Measurements from ENCODE around the gene CPA2.
"Not testable (repeated sequence)": the region's sequence is repeated elsewhere in the genome, so short reads cannot be mapped to it uniquely, and the experiment has no call there.

The CPA2 gene

DNA sequence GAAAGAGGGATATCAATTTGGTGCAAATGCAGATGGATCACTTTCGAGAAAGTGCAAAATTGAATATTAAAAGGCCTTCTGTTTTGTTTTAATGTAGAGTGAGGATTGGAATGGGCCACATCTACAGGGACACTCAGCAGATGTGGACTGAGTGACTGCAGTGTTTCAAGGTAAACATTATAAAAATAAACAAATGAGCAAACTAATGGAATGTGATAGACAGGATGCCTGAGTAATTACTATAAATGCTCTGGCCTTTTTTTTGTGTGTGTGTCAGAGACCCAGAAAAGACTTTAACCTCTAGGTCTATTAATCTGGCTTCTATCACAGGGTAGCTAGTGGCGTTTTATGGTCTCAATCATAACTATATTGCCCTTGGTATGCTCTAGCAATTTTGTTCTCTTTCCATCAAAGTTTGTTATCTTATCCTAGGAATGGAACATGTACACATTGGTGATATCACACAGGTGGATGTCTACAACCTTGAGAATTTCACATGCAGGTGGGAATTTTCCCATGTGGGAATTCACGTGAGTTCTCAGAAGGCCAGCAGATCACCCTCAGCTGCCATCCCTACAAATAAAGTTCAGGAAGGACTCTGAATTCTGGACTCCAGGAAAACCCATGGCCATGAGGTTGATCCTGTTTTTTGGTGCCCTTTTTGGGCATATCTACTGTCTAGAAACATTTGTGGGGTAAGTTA lies at the start of gene CPA2:
Gene CPA2, plus strand, starts transcription at position 606 of the 703 bp plus-strand sequence. Its CDS starts 19 bp downstream, at position 625.
- no peak for DNase-seq

DNA sequence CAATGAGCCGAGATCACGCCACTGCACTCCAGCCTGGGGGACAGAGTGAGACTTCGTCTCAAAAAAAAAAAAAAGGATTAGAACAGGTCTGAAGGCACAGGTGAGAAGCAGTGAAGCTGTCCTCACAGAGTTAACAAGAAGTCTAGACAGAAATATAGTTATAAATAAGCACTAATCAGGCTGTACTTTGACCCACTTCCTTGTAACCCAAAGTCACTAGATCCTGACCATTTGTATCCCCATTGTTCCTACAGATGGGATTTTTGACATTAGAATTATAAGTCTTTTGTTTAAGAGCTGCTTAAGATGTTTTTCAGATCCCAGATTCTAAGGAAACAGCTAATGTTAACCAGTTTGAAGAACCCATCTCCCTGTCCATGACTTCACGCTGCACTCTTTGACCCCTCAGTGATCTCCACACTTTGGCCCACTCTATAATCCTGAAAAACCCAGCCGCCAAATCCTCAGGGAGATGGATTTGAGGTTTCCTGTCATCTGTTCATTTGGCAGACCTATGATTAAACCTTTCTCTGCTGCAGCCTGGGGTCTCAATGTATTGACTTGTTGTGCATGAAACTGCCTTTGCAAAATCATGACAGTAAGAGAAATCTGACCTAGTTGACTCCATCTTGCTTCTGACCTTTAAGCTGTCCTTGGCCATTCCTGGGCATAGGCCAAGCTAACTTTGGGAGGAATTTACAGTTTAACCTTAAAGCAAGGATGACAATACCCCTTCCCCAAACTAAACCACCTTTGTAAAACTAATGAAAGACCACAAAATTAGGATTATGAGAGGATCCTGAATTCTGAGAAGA lies 47.6 kb upstream of the CPA2 start:
- DNase-seq, result no peak

DNA sequence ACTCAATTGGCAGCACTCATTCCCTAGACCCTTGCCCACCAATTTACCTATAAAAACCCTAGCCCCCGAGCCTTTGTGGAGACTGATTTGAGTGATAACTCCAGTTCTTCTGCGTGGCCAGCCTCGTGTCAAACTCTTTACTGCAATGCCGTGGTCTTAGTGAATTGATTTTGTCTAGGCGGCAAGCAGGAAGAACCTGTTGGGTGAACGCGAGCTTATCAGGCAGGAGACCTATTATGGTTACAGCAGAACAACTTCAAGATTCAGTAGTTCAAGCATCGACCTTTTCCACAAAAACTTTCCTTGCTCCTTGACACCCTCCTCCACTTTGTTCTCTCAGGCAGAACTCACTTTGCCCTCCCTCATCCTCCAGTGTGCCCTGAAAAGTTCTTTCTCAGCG lies 46.8 kb upstream of the CPA2 start:
- DNase-seq, result no peak

DNA sequence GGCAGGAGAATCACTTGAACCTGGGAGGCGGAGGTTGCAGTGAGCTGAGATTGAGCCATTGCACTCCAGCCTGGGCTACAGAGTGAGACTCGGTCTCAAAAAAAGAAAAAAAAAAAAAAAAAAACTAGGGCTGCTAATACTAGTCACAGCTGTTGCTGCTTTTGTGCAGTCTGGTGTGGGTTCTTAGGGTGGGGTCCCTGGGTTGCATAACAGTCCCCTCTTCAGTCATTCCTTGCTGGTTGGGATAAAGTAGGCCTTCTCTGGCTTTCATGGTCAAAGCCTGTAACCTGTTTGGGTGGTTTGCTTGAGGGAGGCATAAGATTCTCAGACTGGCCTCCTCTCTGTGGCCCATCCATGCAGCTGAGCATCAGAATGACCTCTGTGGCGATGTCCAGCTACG lies 44.9 kb upstream of the CPA2 start:
- DNase-seq, result no peak

DNA sequence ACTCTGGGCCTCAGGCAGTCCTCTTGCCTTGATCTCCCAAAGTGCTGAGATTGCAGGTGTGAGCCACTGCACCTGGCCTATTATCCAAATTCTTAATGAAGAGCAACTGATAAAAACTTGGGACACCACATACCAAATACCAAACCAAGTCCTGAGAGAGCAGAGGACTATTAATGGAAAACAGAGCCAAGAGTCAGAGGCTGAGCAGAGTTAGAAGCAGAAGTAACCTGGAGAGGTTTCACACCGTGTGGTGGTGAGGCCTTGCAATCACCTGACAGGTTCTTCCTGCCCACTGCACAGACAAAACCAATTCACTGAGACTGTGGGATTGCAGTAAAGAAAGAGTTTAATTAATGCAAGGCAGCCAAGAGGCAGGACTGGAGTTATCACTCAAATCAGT lies 43.0 kb upstream of the CPA2 start:
- DNase-seq, result no peak

DNA sequence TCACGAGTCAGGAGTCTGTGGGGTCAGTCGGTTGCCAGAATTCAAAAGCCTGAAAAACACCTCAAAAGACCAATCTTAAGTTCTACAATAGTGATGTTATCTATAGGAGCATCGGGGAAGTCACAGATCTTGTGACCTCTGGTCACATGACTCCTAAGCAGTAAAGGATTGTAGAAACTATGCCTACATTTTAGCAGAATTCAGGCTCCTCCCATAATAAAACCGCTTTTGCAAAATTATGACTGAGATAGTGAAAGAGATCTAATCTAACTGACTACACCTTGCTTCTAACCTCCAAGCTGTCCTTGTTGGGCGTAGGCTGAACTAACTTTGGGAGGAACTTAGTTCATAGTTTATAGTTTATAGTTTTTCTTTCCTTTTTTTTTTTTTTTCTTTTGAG lies 42.5 kb upstream of the CPA2 start:
- DNase-seq, result no peak

DNA sequence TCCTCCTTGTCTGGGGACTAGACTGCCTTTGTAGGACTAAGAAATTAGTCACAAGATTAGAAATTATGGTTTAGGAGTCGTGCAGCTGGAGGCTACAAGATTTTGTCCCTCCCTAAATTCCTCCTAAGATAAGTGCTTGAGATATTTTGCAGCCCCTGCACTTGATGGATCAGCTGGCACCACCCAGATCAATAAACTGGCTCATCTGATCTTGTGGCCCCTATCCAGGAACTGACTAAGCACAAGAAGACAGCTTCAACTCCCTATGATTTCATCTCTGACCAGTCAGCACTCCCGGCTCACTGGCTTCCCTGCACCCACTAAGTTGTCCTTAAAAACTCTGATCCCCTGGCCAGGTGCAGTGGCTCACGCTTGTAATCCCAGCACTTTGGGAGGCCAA lies 41.7 kb upstream of the CPA2 start:
- not testable (repeated sequence) for DNase-seq

DNA sequence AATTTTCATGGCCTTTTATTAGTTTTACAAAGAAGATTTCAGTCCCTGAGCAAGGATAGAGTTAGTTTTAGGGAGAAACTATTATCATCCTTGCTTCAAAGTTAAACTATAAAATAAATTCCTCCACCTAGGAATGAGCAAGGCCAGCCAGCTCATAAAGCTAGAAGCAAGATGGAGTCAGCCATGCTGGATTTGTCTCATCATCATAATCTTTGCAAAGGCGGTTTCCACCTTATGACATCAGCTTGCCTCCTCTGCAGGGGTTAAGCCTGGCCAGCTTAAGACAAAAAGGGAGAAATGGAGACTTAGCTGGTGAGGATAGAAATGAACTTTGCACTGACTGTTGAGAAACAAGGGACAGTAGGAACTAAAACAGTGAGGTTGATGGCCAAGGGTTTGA lies 40.3 kb upstream of the CPA2 start:
- no peak for DNase-seq

DNA sequence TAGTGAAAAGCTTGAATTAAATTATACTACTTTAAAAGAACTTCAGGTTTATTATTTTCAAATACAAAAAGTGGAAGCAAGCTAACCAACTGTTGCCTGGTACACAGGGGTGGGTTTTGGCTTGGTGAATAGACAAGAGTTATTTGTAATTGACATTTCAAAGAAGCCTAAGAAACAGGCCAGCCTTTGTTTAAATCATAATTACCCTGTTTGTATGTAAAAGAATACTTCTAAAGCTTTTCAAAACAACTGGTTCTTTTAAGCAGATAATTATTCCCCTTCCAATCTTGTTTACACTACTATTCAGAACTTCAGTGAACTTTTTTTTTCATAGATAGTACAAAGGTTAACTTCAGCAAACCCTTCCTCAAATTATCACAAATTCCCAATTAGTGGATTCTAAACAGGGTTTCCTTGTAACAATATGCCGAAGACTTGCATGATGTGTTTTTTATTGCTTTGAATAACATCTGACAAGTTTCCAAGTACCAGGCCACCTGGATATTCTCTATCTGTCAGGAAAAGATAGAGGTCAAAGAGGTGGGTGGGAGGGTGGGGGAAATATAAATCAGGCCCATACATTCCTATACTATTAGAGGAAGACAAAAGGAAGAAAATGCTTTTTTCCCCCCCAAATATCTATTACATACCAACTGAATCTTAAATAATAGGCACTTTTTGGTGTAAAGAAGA lies 38.6 kb upstream of the CPA2 start:
- DNase-seq, result no peak

DNA sequence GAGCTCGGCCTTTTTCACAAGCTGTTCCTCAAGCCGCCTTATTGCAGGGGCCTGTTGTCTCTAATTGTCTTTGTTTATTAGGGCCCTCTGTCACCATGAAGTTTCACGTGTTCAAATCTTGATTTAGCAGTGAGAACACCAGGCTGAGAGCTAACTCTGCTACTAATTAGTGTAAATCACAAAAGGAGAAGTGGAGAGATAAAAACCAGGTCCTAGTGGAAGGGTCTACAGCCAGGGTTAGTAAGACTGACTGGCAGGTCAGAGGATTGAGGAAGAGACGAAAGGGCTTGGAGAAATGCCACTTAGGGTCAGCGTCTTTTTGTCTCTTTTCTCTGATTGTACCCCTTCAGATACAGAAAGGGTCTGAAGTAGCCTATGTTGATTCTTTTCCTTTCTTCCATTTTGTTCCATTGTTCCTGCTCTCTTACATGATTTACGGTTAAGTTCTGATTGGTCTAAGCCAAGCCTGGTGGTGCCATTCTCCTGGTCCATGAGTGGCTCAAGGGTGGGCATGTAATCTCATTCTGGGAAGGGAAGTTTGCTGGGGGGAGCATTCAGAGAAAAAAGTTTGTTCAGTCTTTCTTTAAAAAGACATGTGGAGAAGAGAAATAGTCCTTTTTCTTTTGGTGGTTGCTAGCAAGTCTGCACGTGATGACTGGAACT lies 37.7 kb upstream of the CPA2 start:
- DNase-seq, result no peak

DNA sequence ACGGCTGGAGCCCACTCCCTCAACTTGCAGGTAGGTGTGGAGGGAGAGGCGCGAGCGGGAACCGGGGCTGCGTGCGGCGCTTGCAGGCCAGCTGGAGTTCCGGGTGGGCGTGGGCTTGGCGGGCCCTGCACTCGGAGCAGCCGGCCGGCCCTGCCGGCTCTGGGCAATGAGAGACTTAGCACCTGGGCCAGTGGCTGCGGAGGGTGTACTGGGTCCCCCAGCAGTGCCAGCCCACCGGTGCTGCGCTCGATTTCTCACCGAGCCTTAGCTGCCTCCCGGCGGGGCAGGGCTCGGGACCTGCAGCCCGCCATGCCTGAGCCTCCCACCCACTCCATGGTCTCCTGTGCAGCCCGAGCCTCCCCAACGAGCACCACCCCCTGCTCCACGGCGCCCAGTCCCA lies 36.7 kb upstream of the CPA2 start:
- not testable (repeated sequence) for DNase-seq

DNA sequence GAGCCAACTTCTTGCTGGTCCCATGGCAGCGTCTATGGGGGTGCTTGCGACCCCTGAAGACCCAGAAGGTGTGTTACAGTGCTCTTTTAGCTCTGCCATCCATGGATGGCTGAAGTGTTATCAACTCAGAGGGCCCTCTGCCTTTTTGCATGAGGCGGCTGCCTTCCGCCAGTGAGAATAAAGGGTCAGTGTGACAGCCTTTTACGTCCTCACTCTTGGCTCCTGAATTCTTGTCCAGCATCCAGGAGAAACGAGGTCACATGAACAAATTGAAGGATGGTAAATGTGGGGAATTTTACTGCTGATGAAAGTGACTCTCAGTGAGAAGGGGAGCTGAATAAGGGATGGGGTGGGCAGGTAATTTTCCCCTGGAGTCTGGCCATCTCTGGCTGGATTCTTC lies 34.9 kb upstream of the CPA2 start:
- DNase-seq, result no peak

DNA sequence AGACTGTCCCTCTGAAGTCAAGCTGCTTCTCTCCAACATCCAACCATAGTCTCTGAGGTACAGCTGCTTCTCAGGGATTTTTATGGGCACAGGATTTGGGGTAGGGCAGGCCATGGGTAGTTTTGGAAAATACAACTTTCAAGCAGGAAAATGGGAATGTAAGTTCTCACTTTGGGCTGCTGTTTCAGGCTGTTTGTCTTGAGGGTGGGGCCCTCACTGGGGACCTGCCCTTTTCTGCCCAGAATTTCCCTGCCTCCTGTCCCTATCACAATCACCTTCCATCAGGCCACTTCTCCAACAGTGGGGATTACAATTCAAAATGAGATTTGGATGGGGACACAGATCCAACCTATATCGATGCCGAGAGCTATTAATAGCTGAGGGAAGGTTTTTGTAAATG lies 34.5 kb upstream of the CPA2 start:
- DNase-seq, result no peak

DNA sequence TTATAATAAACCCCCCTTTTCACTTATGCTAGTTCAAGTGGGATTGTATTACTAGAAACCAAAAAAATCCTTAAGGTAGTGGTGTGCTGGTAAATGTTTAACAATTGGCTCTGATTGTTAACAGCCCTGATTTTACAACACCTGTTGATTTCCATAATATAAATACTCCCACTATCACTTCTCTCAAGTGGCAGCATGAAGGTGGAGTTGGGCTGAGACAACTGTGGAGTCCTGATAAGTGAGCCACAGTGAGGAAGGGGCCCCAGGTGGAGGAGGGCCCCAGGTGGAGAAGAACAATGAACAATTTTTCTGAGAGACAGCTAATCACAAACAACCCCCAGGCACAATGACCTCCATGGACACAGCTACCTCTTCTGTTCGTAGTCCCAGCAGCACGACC lies 32.6 kb upstream of the CPA2 start:
- DNase-seq, result no peak

DNA sequence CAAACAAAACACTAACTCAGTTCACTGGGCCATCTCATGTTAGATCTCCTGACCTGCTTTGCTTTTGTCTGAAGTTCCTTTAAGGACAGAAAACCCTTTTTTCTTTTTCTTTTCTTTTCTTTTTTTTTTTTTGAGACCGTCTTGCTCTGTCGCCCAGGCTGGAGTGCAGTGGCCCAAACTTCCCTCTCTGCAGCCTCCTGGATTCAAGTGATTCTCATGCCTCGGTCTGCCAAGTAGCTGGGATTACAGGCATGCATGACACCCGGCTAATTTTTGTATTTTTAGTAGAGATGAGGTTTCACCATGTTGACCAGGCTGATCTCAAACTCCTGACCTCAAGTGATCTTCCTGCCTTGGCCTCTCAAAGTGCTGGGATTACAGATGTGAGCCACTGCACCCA lies 30.3 kb upstream of the CPA2 start:
- DNase-seq, result not testable (repeated sequence)

DNA sequence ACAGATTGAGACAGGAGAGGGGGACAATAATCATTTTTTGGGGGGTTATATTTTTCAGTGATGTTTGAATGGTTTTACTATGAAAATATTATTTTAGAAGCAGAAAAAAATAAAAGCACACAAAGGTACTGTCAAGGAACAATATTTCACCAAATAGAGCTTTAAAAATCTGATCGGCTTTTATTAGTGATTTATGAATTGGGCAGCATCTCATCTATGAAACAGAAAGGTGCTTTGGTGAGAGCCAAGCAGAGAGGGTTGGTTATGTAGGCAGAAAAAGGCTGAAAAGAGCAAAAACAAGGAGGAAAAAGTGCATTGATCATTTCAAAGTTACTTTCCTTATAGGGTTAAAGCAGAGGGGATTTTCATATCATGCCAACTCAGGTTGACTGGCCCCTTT lies 26.4 kb upstream of the CPA2 start:
- DNase-seq, result no peak

DNA sequence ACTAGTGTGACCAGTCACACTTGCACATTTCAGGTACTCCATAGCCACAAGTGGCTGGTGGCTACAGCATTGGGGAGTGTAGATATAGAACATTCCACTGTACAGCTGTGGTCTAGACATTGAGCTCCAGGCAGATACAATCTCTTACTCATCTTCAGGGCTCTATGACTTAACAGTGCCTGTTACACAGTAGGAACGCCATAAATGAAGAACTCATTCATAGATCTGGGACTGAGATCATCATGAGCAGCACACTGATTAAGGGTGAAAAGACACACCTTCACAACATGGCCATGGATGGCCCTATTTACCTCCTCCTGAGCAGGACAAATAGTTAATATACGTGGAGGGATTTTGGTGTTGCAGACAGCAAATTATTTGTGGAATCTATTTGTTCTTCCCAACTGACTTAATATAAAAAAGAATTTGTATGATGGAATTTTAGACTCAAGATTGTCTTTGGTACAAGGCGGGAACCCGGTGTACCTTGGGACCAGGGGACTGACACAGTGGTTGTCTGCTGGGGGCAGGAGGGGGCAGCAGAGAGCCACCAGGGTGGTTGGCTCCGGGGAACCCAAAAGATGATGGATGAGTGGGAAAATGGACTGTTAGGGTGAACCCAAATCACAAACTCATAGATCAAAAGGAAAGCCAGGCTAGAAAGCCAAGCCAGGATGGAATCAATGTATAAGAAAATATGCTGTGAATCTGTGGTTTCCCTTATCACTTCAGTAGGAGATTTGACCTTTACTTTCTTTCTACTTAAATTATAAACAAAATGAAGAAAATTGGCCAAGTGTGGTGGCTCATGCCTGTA lies 24.3 kb upstream of the CPA2 start:
- DNase-seq, result peak; percentile 18

DNA sequence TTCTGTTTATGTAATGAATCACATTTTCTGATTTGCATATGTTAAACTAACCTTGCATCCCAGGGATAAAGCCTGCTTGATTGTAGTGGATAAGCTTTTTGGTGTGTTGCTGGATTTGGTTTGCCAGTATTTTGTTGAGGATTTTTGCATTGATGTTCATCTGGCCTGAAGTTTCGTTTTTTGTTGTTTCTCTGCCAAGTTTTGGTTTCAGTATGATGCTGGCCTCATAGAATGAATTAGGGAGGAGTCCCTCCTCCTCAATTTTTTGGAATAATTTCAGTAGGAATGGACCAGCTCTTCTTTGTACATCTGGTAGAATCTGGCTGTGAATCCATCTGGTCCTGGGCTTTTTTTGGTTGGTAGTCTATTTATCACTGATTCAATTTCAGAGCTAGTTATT lies 23.2 kb upstream of the CPA2 start:
- DNase-seq, result not testable (repeated sequence)

DNA sequence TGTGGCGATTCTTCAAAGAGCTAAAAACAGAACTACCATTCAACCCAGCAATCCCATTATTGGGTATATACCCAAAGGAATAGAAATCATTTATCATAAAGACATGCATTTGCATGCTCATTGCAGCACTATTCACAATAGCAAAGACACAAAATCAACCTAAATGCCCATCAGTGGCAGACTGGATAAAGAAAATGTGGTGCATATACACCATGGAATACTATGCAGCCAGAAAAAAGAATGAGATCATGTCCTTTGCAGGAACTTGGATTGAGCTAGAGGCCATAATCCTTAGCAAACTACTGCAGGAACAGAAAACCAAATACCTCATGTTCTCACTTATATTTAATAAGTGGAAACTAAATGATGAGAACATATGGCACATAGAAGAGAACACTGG lies 20.2 kb upstream of the CPA2 start:
- DNase-seq, result not testable (repeated sequence)

DNA sequence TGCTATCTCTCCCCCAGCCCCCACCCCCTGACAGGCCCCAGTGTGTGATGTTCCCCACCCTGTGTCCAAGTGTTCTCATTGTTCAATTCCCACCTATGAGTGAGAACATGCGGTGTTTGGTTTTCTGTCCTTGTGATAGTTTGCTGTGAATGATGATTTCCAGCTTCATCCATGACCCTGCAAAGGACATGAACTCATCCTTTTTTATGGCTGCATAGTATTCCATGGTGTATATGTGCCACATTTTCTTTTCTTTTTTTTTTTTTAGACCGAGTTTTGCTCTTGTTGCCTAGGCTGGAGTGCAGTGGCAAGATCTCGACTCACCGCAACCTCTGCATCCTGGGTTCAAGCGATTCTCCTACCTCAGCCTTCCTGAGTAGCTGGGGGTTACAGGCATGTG lies 17.8 kb upstream of the CPA2 start:
- not testable (repeated sequence) for DNase-seq

DNA sequence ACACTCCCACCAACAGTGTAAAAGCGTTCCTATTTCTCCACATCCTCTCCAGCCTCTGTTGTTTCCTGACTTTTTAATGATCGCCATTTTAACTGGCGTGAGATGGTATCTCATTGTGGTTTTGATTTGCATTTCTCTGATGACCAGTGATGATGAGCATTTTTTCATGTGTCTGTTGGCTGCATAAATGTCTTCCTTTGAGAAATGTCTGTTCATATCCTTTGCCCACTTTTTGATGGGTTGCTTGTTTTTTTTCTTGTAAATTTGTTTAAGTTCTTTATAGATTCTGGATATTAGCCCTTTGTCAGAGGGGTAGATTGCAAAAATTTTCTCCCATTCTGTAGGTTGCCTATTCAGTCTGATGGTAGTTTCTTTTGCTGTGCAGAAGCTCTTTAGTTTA lies 17.0 kb upstream of the CPA2 start:
- not testable (repeated sequence) for DNase-seq

DNA sequence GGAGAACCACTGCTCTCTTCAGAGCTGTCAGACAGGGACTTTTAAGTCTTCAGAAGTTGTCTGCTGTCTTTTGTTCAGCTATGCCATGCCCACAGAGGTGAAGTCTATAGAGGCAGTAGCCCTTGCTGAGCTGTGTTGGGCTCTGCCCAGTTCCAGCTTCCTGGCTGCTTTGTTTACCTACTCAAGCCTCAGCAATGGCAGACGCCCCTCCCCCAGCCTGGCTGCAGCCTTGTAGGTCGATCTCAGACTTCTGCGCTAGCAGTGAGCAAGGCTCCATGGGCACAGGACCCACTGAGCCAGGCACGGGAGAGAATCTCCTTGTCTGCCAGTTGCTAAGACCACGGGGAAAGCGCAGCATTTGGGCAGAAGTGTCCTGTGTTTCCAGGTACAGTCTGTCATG lies 12.1 kb upstream of the CPA2 start:
- DNase-seq, result no peak

DNA sequence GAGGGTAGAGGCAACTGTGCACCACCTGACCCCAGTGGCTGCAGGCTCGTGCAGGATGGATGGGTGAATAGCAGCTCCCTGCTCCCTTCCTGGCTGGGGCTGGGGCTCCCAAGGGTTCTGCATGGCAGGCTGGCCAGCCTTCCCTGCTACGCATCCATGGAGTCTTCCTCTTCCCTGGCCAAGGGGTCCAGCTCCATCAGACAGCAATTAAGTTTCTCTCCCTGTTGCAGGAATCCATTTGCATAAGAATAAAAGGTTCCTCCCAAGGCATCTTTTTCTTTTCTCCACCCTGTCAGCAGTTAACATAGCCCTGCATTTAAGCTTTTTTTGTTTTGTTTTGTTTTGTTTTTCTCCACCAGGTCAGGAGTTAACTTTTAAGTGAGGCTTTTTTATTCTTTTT lies 10.0 kb upstream of the CPA2 start:
- DNase-seq, result no peak

Data from SHP77 treated with DMSO at 0.1 percent for 48 hours (cell line).